Sigmoid colon (tissue), 7 donors: ENCODE data around the gene PET100. TPM values are rescaled to one million over a fixed set of nuclear protein-coding genes. Genes with fewer than 3 reads are reported as not detected.
"Not testable (repeated sequence)": the region's sequence is repeated elsewhere in the genome, so short reads cannot be mapped to it uniquely, and the experiment has no call there.

ENCODE experiments used
- DNase-seq: peaks from one replicate; pipeline ENCODE4 v3.0.0-alpha.2; 2019
- H3K27ac ChIP-seq, 4 donors: fragments of 200-600 bp; sonication (generic); one replicate each; pipeline ENCODE4 v1.5.1; 2016 to 2019; ENCODE audit warnings: mild to moderate bottlenecking in 1 of 4
- H3K27me3 ChIP-seq, 3 donors: fragments of 200-600 bp; sonication (generic); one replicate each; pipeline ENCODE4 v1.5.1; 2019; ENCODE audit warnings: mild to moderate bottlenecking in 1 of 3
- H3K36me3 ChIP-seq, 4 donors: fragments of 200-600 bp; sonication (generic); one replicate each; pipeline ENCODE4 v1.5.1; 2016 to 2019
- H3K4me1 ChIP-seq, 4 donors: fragments of 200-600 bp; sonication (generic); one replicate each; pipeline ENCODE4 v1.5.1; 2017 to 2019
- H3K4me3 ChIP-seq, 4 donors: fragments of 200-600 bp; sonication (generic); one replicate each; pipeline ENCODE4 v1.5.1; 2017 to 2019; ENCODE audit warnings: mild to moderate bottlenecking in 2 of 4, moderate library complexity in 1 of 4
- H3K9me3 ChIP-seq, 4 donors: fragments of 200-600 bp in 3 of 4; sonication (generic) in 3 of 4; one replicate each; pipeline versions ENCODE4 v1.5.1 to v1.6.1; 2013 to 2019
- EP300 ChIP-seq, 4 donors: sonication (generic); formaldehyde crosslinking; IDR thresholded peaks; one replicate each; pipeline ENCODE4 v1.6.1; 2017; ENCODE audit warnings: antibody characterized with exemption in 4 of 4
- POLR2A ChIP-seq, 2 donors: fragments of 450-650 bp; IDR thresholded peaks; one replicate each; pipeline ENCODE4 v1.6.1; 2016; ENCODE audit warnings: antibody characterized with exemption in 2 of 2, mild to moderate bottlenecking in 2 of 2, moderate library complexity in 2 of 2
- POLR2AphosphoS5 ChIP-seq, 4 donors: sonication (generic); formaldehyde crosslinking; IDR thresholded peaks; one replicate each; pipeline ENCODE4 v1.6.1; 2017; ENCODE audit warnings: antibody characterized with exemption in 4 of 4
- WGBS, 2 donors: extraction: QIAGEN DNeasy Blood & Tissue Kit; methylation state at CpG; one replicate each; pipeline ENCODE4 v1.1.7; 2013; 5-methylcytosine and 5-hydroxymethylcytosine counted together
- intact Hi-C: fragments of 100-400 bp; cut with DNase I; formaldehyde crosslinking; loops from one replicate; pipeline ENCODE4 v1.15.1; 2023
- polyA plus RNA-seq, 3 donors: library from polyadenylated mRNA; stranded (reverse); fragments of 200-250 nt; gene quantifications; one replicate each; pipeline ENCODE4 v1.2.3, GENCODE V29; 2013
- total RNA-seq, 4 donors: library from RNA; depleted of rRNA; stranded (reverse); fragments of >200 nt; gene quantifications; one replicate each; pipeline ENCODE4 v1.1.0, GENCODE V29; 2016
- TF ChIP-seq, protein P1 (sequence below), 4 experiments: fragments of 450-650 bp in 3 of 4; fragments of 200-600 bp in 1 of 4; IDR thresholded peaks; one replicate each; pipeline ENCODE4 v1.5.1; 2016 to 2019; ENCODE audit warnings: antibody characterized with exemption in 4 of 4, mild to moderate bottlenecking in 3 of 4, moderate library complexity in 2 of 4
- donor health status: healthy with polysubstance abuse.
- donor health status: Bipolar disorder and iron deficiency.
- donor health status: healthy.

Gene PET100
- total and polyA plus RNA-seq, 7 donors = 10.8 to 70.9 (median 37.1) TPM

DNA sequence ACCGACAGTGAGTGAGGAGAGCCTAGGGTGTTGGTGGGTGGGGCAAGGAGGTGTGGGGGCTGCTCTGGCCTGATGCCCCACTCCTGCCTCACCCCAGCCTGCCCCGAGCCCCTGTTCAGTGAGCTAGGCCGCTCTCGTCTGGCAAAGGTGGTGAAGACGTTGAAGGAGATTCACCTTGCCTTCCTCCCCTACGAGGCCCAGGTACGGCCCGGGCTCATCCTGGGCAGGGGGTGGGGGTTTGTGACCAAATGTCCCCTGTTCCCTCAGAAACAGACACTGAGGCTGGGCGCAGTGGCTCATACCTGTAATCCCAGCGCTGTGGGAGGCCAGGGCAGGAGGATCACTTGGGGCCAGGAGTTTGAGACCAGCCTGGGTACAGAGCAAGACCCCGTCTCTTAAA, 11.2 kb downstream of the PET100 start:
- peaks cover 0 to 6% (median 1%) of the 10 kb centered on the region in 4 donors for H3K4me1 ChIP-seq
- intact Hi-C loops = no loop called here
- H3K9me3 ChIP-seq = no peaks in the 10 kb centered on the region
- H3K27ac ChIP-seq = no peak overlapping the region
- TF ChIP-seq POLR2A (IDR thresholded peaks at IDR 0.05) = no peak
- TF ChIP-seq POLR2AphosphoS5 (IDR thresholded peaks at IDR 0.05) = no peak
- TF ChIP-seq EP300 (IDR thresholded peaks at IDR 0.05) = no peak
- TF ChIP-seq, protein P1, sequence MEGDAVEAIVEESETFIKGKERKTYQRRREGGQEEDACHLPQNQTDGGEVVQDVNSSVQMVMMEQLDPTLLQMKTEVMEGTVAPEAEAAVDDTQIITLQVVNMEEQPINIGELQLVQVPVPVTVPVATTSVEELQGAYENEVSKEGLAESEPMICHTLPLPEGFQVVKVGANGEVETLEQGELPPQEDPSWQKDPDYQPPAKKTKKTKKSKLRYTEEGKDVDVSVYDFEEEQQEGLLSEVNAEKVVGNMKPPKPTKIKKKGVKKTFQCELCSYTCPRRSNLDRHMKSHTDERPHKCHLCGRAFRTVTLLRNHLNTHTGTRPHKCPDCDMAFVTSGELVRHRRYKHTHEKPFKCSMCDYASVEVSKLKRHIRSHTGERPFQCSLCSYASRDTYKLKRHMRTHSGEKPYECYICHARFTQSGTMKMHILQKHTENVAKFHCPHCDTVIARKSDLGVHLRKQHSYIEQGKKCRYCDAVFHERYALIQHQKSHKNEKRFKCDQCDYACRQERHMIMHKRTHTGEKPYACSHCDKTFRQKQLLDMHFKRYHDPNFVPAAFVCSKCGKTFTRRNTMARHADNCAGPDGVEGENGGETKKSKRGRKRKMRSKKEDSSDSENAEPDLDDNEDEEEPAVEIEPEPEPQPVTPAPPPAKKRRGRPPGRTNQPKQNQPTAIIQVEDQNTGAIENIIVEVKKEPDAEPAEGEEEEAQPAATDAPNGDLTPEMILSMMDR (IDR thresholded peaks at IDR 0.05) = no peak
- H3K27me3 ChIP-seq = peaks cover 0 to 61% (median 59%) of the 10 kb centered on the region in 3 donors
- WGBS, 2 donors = 95% methylated on average over 11 of the region's 11 CpGs
- no peak overlapping the region for H3K4me3 ChIP-seq
- no peaks in the 10 kb centered on the region for H3K36me3 ChIP-seq
- no peak for DNase-seq

DNA sequence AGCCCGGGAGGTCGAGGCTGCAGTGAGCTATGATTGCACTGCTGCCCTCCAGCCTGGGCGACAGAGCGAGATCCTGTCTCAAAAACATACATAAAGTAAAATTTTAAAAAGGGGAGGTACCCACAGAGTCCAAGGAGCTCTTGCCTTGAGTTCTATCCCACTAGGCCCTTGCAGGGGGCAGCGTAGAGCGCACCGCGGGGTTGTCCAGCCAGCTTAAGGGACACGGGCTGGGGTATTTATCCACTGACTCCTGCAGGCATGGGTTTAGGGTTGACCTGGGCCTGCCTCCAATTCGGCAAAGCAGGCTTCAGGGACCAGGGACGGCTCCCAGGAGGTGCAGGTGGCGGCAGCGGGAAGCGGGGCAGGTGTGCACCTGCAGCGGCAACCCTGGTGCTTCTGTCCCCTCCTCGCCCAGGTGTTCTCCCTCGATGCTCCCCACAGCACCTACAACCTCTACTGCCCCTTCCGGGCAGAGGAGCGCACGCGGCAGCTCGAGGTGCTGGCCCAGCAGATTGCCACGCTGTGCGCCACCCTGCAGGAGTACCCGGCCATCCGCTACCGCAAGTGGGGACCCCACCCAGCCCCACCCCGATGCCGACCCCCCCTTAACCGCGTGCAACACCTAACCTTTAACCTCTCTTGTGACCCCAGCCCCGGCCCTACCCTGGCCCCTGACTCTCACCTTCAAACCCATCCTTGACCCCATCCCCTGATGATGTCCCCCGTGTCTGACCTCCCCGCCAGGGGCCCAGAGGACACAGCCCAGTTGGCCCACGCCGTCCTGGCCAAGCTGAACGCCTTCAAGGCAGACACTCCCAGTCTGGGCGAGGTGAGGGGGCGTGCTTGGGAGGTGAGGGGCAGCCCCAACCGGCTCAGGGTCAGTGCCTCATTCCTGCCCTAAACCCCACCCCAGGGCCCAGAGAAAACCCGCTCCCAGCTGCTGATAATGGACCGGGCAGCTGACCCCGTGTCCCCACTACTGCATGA, 12.0 kb downstream of the PET100 start:
- Histone ChIP-seq H3K36me3 (no peaks in the 10 kb centered on the region), H3K9me3 (no peaks in the 10 kb centered on the region), H3K27ac (no peak overlapping the region), H3K27me3 (peaks cover 0 to 59% (median 51%) of the 10 kb centered on the region in 3 donors), H3K4me1 (peaks cover 0 to 6% (median 1%) of the 10 kb centered on the region in 4 donors), H3K4me3 (no peak overlapping the region)
- WGBS, 2 donors = 87 to 90% methylated on average over 43 of the region's 43 CpGs
- intact Hi-C loops = no loop called here
- no peak for DNase-seq
- TF ChIP-seq POLR2AphosphoS5 (IDR thresholded peaks at IDR 0.05) = no peak
- TF ChIP-seq, protein P1 (IDR thresholded peaks at IDR 0.05) = no peak
- no peak for TF ChIP-seq EP300 (IDR thresholded peaks at IDR 0.05)
- TF ChIP-seq POLR2A (IDR thresholded peaks at IDR 0.05) = no peak

DNA sequence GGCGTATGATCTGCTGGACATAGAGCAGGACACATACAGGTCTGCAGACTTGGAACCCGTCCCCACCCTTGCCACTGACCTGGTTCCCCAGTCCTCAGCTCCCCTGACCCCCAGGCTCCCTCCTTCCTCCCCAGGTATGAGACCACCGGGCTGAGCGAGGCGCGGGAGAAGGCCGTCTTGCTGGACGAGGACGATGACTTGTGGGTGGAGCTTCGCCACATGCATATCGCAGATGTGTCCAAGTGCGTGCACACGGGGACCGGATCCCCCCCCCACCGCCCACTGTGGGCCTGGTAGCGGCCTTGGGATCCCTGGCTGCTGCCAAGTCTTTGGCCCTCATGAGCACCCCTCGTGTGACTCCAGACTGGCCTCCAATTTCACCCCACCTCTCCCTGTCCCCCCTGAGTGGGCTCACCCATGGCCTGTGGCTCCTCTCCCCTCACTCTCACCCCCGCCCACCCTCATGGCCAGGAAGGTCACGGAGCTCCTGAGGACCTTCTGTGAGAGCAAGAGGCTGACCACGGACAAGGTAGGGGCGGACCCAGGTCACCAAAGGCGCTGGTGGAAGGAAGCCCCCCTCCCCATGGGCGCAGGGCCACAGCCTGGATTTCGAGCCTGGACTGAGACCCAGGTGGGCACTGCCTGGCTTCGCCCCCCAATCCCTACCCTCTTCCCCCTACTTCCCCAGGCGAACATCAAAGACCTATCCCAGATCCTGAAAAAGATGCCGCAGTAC, 12.9 kb downstream of the PET100 start:
- 94% methylated on average over 27 of the region's 27 CpGs for WGBS, 2 donors
- no peak overlapping the region for H3K27ac ChIP-seq
- TF ChIP-seq POLR2AphosphoS5 (IDR thresholded peaks at IDR 0.05) = no peak
- DNase-seq = no peak
- H3K27me3 ChIP-seq = peaks cover 0 to 58% (median 42%) of the 10 kb centered on the region in 3 donors
- intact Hi-C loops = no loop called here
- no peaks in the 10 kb centered on the region for H3K4me1 ChIP-seq
- no peaks in the 10 kb centered on the region for H3K36me3 ChIP-seq
- no peaks in the 10 kb centered on the region for H3K9me3 ChIP-seq
- no peak overlapping the region for H3K4me3 ChIP-seq

DNA sequence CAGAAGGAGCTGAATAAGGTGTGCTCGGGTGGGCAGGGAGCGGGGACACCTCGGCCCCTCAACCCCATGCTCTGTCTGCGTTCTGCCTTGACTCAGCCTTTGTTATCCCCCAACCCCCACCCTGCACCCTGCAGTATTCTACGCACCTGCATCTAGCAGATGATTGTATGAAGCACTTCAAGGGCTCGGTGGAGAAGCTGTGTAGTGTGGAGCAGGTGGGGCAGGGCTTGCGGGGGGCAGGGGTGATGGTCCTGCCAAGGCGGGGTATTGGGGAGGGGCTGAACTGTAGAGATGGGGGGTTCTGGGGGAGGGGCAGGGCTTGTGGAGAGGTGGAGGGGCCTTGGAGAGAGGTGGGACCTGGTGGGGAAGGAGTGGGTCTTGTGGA, 13.4 kb downstream of the PET100 start:
- no peaks in the 10 kb centered on the region for H3K9me3 ChIP-seq
- intact Hi-C loops = no loop called here
- no peak overlapping the region for H3K4me3 ChIP-seq
- peaks cover 0 to 52% (median 36%) of the 10 kb centered on the region in 3 donors for H3K27me3 ChIP-seq
- no peak for DNase-seq
- TF ChIP-seq EP300 (IDR thresholded peaks at IDR 0.05) = no peak
- TF ChIP-seq, protein P1 (IDR thresholded peaks at IDR 0.05) = no peak
- no peak for TF ChIP-seq POLR2AphosphoS5 (IDR thresholded peaks at IDR 0.05)
- TF ChIP-seq POLR2A (IDR thresholded peaks at IDR 0.05) = no peak
- no peaks in the 10 kb centered on the region for H3K4me1 ChIP-seq
- no peaks in the 10 kb centered on the region for H3K36me3 ChIP-seq
- WGBS, 2 donors = 94 to 97% methylated on average over 8 of the region's 8 CpGs
- H3K27ac ChIP-seq = no peak overlapping the region

DNA sequence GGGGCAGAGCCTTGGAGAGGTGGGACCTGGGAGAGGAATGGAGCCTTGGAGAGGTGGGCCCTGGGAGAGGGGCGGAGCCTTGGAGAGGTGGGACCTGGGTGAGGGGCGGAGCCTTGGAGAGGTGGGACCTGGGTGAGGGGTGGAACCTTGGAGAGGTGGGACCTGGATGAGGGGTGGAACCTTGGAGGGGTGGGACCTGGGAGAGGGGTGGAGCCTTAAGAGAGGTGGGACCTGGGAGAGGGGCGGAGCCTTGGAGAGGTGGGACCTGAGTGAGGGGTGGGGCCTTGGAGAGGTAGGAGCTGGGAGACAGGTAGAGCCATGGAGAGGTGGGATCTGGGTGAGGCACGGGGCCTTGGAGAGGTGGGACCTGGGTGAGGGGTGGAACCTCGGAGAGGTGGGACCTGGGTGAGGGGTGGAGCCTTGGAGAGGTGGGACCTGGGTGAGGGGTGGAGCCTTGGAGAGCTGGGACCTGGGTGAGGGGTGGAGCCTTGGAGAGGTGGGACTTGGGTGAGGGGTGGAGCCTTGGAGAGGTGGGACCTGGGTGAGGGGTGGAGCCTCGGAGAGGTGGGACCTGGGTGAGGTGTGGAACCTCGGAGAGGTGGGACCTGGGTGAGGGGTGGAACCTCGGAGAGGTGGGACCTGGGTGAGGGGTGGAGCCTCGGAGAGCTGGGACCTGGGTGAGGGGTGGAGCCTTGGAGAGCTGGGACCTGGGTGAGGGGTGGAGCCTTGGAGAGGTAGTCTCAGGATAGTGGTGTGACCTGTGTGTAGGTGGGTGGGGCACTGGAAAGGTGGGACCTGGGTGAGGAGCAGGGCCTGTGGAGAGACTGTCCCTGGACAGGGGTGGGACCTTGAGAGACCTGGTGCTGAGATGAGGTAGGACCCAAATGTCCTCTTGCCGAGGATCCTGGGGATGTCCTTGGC, 14.3 kb downstream of the PET100 start:
- H3K36me3 ChIP-seq, H3K4me3 ChIP-seq, intact Hi-C loops, H3K4me1 ChIP-seq, H3K9me3 ChIP-seq, H3K27ac ChIP-seq, DNase-seq: not testable (repeated sequence)
- WGBS, 2 donors = 46 to 78% methylated on average over 10 of the region's 10 CpGs
- H3K27me3 ChIP-seq = peaks cover 0 to 43% (median 28%) of the 10 kb centered on the region in 3 donors
